CD8-positive, alpha-beta memory T cell (primary cell): Measurements from ENCODE around the gene COPB1. TPM values are rescaled to one million over a fixed set of nuclear protein-coding genes. Genes with fewer than 3 reads are reported as not detected.

Experiments
- CTCF ChIA-PET: fragments of 350-600 bp; sonication (Branson Sonifier 250); formaldehyde crosslinking; loops from one replicate; lab custom pipeline; 2021; ENCODE audit warnings: antibody characterized with exemption; lab: Charles Lee
- POLR2A ChIA-PET: fragments of 350-600 bp; sonication (Branson Sonifier 250); formaldehyde crosslinking; loops from one replicate; lab custom pipeline; 2021; ENCODE audit warnings: antibody characterized with exemption; lab: Charles Lee
- DNase-seq, 5 donors: peaks; one replicate each; pipeline versions ENCODE4 v3.0.0 to v3.0.0-alpha.2; 2020 to 2022; ENCODE audit warnings: mixed read lengths in 1 of 5
- H3K27ac ChIP-seq: one replicate; pipeline ENCODE4 v1.7.0; 2013; ENCODE audit warnings: low read depth, mild to moderate bottlenecking, low read length, moderate library complexity
- H3K27me3 ChIP-seq: 2 replicates; pipeline ENCODE4 v1.7.0; 2013; ENCODE audit warnings: low read length, mild to moderate bottlenecking; ENCODE audit not compliant: insufficient read depth, poor library complexity, severe bottlenecking
- H3K36me3 ChIP-seq: 2 replicates; pipeline ENCODE4 v1.7.0; 2013; ENCODE audit warnings: mild to moderate bottlenecking, low read length, moderate library complexity; ENCODE audit not compliant: insufficient read depth
- H3K4me1 ChIP-seq: 2 replicates; pipeline ENCODE4 v1.7.0; 2013; ENCODE audit warnings: mild to moderate bottlenecking, low read length, moderate library complexity; ENCODE audit not compliant: insufficient read depth
- H3K4me3 ChIP-seq: 2 replicates; pipeline ENCODE4 v1.7.0; 2013; ENCODE audit warnings: mild to moderate bottlenecking, low read length
- H3K9me3 ChIP-seq: 2 replicates; pipeline ENCODE4 v1.7.0; 2013; ENCODE audit warnings: mild to moderate bottlenecking, low read length
- H3K27ac Mint-ChIP-seq, 8 donors: one replicate each; pipeline ENCODE4 v1.8.0; 2020 to 2021; ENCODE audit warnings: mixed read lengths in 8 of 8, mild to moderate bottlenecking in 6 of 8, inconsistent platforms in 3 of 8, moderate library complexity in 3 of 8
- H3K27me3 Mint-ChIP-seq, 2 donors: one replicate each; pipeline ENCODE4 v1.8.0; 2020 to 2021; ENCODE audit warnings: mixed read lengths in 2 of 2, mild to moderate bottlenecking in 1 of 2, moderate library complexity in 1 of 2
- H3K36me3 Mint-ChIP-seq, 3 donors: one replicate each; pipeline ENCODE4 v1.8.0; 2020 to 2021; ENCODE audit warnings: mixed read lengths in 3 of 3, inconsistent platforms in 1 of 3, mild to moderate bottlenecking in 1 of 3
- H3K4me1 Mint-ChIP-seq, 3 donors: one replicate each; pipeline ENCODE4 v1.8.0; 2020 to 2021; ENCODE audit warnings: mixed read lengths in 3 of 3, inconsistent platforms in 1 of 3, mild to moderate bottlenecking in 1 of 3
- H3K4me3 Mint-ChIP-seq, 7 donors: one replicate each; pipeline ENCODE4 v1.8.0; 2020 to 2021; ENCODE audit warnings: mixed read lengths in 7 of 7, mild to moderate bottlenecking in 6 of 7, moderate library complexity in 4 of 7, inconsistent platforms in 2 of 7
- H3K9me3 Mint-ChIP-seq, 5 donors: one replicate each; pipeline ENCODE4 v1.8.0; 2020 to 2022; ENCODE audit warnings: mixed read lengths in 5 of 5, mild to moderate bottlenecking in 3 of 5, moderate library complexity in 2 of 5, inconsistent platforms in 1 of 5
- polyA plus RNA-seq: library from polyadenylated mRNA; unstranded; fragments of 300-500 nt; fragmentation: Illumina TruSeq; gene quantifications from one replicate; pipeline ENCODE4 v1.2.3, GENCODE V29; 2021
- total RNA-seq, 2 experiments: library from RNA; stranded (reverse); gene quantifications; one replicate each; pipeline ENCODE4 v1.2.3, GENCODE V29; 2021

The COPB1 gene
- total and polyA plus RNA-seq, 3 experiments from 2014 or later = 76.4 to 111 (median 104) TPM

- no peaks in the 10 kb centered on the region for H3K36me3 ChIP-seq
- H3K27ac ChIP-seq = no peak overlapping the region
- no peaks in the 10 kb centered on the region for H3K9me3 ChIP-seq
- H3K27me3 ChIP-seq = no peaks in the 10 kb centered on the region
- Mint-ChIP-seq H3K36me3 (no peaks in the 10 kb centered on the region), H3K27me3 (no peaks in the 10 kb centered on the region), H3K9me3 (no peaks in the 10 kb centered on the region), H3K4me3 (peak overlapping the region in 1 of 7 donors; percentile 35), H3K4me1 (peaks cover 42 to 46% (median 44%) of the 10 kb centered on the region in 3 donors), H3K27ac (peak overlapping the region in 5 of 8 donors; percentile 23 to 73 (median 52))
- CTCF ChIA-PET = interaction anchor here (1.0 to 2.8 kb wide), 2 partner anchors 23 to 39 kb away, joined by 4 to 15 read pairs; no protein-coding TSS in a partner anchor
- peaks cover 20% of the 10 kb centered on the region for H3K4me1 ChIP-seq
- POLR2A ChIA-PET = no interaction called here
- H3K4me3 ChIP-seq = no peak overlapping the region
- DNase-seq = no peak
Observed at GRCh38 chr11:14417186-14417585, 82.4 kb downstream of the COPB1 start.

DNA sequence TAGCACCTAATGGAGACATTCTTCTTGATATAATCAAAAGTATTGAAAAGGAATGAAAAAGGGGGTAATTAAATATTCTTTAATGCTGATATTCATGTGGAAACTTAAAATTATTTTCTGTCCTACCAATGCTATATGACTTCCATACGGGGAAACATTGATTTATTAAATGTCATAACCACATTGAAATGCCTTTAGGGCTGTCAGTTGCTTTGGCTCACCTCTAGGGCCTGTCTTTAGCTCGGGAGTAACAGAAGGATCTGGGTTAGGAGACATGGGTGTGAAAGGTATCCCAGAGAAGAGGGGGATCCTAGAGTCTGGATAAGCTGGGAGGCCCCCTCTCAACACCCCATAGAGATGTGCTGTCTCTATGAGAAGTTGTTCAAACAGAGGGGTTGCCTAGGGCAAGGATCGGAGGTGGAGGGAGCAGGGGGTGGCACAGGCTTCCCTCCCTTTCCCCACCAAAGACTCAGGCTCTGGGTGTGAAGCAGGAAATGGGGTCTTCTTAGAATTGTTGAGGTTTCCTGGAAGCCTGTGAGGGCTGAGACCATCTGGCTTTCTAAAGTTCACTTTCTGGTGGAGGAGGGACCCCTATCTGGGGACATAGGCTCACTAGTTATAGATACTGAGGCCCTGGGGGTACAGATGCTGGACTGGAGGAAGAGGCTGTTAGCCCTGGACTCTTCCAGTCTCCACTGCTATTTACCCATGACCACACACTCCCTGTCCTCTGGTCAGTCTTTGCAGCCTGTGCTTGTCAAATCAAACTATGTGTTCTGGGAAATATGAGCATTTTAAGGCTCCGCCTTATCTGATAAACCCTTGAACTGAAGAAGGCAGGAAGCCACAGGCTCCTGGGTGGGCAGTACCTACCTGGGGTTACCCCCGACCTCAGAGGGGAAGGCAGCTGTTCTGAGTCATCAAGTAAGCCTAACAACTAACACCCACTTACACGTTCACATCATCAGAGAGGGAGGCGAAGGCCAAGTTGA is 84.8 kb downstream of the COPB1 start:
- CTCF ChIA-PET = interaction anchor here (0.6 to 1.5 kb wide), 2 partner anchors 15 to 40 kb away, joined by 3 read pairs; no protein-coding TSS in a partner anchor

GRCh38 chr11:14413307-14414069 is 86.1 kb downstream of the COPB1 start:
- Histone ChIP-seq H3K27me3 (no peaks in the 10 kb centered on the region), H3K27ac (no peak overlapping the region), H3K4me1 (peaks cover 20% of the 10 kb centered on the region), H3K9me3 (no peaks in the 10 kb centered on the region), H3K36me3 (no peaks in the 10 kb centered on the region), H3K4me3 (no peak overlapping the region)
- Mint-ChIP-seq H3K27ac (peak overlapping the region in 3 of 8 donors; percentile 27 to 57 (median 38)), H3K9me3 (no peaks in the 10 kb centered on the region), H3K27me3 (no peaks in the 10 kb centered on the region), H3K4me3 (no peak overlapping the region), H3K36me3 (no peaks in the 10 kb centered on the region), H3K4me1 (peaks cover 46 to 56% (median 52%) of the 10 kb centered on the region in 3 donors)
- CTCF ChIA-PET = interaction anchor here (1.5 to 1.6 kb wide), 2 partner anchors 11 to 41 kb away, joined by 3 to 4 read pairs; no protein-coding TSS in a partner anchor
- no peak for DNase-seq
- POLR2A ChIA-PET = interaction anchor here (0.6 kb wide), 1 partner anchor 58 kb away, joined by 4 read pairs; no protein-coding TSS in a partner anchor

More for the DNA sequence above, 84.8 kb downstream of the COPB1 start:
- Mint-ChIP-seq H3K4me1 (peaks cover 48 to 53% (median 51%) of the 10 kb centered on the region in 3 donors), H3K9me3 (no peaks in the 10 kb centered on the region), H3K4me3 (peak overlapping the region in 6 of 7 donors; percentile 65 to 82 (median 73)), H3K27ac (peak overlapping the region; percentile 58 to 95 (median 83)), H3K36me3 (no peaks in the 10 kb centered on the region), H3K27me3 (no peaks in the 10 kb centered on the region)
- DNase-seq = peak; percentile 47 to 88 (median 72)
- Histone ChIP-seq H3K27me3 (no peaks in the 10 kb centered on the region), H3K4me3 (peak overlapping the region; percentile 47), H3K36me3 (no peaks in the 10 kb centered on the region), H3K27ac (peak overlapping the region; percentile 17), H3K4me1 (peaks cover 20% of the 10 kb centered on the region), H3K9me3 (no peaks in the 10 kb centered on the region)
- POLR2A ChIA-PET = interaction anchor here (0.6 to 1.0 kb wide), 2 partner anchors 21 to 419 kb away, joined by 3 to 7 read pairs; no protein-coding TSS in a partner anchor

DNA sequence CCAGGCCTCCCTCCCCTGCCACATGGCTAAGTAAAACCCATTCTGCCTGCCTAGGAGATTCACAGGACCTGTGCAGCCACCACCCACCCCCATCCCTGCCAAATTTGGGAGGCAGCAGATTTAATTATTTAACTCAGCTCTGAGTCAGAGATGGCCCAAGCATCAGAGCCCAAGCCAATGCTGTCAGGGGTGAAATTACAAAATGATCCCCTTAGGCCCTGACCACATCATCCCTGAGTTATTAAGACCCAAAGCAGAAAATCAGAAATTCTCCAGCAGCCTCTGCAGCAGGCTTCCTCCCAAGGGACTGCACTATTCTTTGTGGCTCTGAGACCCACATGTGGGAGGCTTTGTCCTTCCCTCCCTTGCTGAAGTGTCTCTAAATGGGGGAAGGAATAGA is 87.8 kb downstream of the COPB1 start:
- H3K4me1 ChIP-seq = peaks cover 20% of the 10 kb centered on the region
- H3K27me3 ChIP-seq = no peaks in the 10 kb centered on the region
- Mint-ChIP-seq H3K4me3 (no peak overlapping the region), H3K27ac (no peak overlapping the region), H3K9me3 (no peaks in the 10 kb centered on the region), H3K36me3 (no peaks in the 10 kb centered on the region), H3K4me1 (peaks cover 40 to 46% (median 44%) of the 10 kb centered on the region in 3 donors), H3K27me3 (no peaks in the 10 kb centered on the region)
- POLR2A ChIA-PET = no interaction called here
- no peaks in the 10 kb centered on the region for H3K36me3 ChIP-seq
- H3K27ac ChIP-seq = no peak overlapping the region
- no peak overlapping the region for H3K4me3 ChIP-seq
- CTCF ChIA-PET = interaction anchor here (1.6 kb wide), 1 partner anchor 10 kb away, joined by 4 read pairs; no protein-coding TSS in a partner anchor
- no peaks in the 10 kb centered on the region for H3K9me3 ChIP-seq
- DNase-seq = no peak

DNA sequence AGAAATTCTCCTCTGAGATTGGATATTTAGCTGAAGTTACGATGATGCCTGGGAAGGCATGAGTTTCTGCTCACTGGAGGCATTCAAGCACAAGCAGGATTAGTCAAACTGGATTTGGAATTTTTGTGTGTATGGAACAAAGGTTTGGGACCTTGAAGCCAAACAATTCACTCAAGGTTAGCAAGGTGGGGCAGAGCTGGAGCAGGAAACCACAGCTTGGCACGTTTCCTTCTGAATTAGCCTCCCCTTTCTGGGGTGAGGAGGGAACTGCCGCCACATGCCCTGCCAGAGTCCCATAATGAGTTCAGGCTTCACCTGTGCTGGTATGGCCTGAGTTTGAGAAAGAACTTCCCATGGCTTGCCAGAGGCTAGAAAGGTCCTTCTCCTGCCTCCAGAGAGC is 89.7 kb downstream of the COPB1 start:
- ChIA-PET POLR2A (no interaction called here), CTCF (no interaction called here)
- Histone ChIP-seq H3K9me3 (no peaks in the 10 kb centered on the region), H3K27ac (no peak overlapping the region), H3K4me3 (no peak overlapping the region), H3K4me1 (peaks cover 6% of the 10 kb centered on the region), H3K36me3 (no peaks in the 10 kb centered on the region), H3K27me3 (no peaks in the 10 kb centered on the region)
- no peak overlapping the region for H3K27ac Mint-ChIP-seq
- H3K4me3 Mint-ChIP-seq = no peak overlapping the region
- H3K9me3 Mint-ChIP-seq = no peaks in the 10 kb centered on the region
- no peak for DNase-seq
- no peaks in the 10 kb centered on the region for H3K27me3 Mint-ChIP-seq
- H3K36me3 Mint-ChIP-seq = peaks cover 0 to 3% (median 0%) of the 10 kb centered on the region in 3 donors
- peaks cover 22 to 32% (median 27%) of the 10 kb centered on the region in 3 donors for H3K4me1 Mint-ChIP-seq

GRCh38 chr11:14408612-14409011 is 91.0 kb downstream of the COPB1 start:
- no peaks in the 10 kb centered on the region for H3K9me3 Mint-ChIP-seq
- Histone ChIP-seq H3K27me3 (no peaks in the 10 kb centered on the region), H3K9me3 (no peaks in the 10 kb centered on the region), H3K4me1 (no peaks in the 10 kb centered on the region), H3K4me3 (no peak overlapping the region), H3K27ac (no peak overlapping the region), H3K36me3 (no peaks in the 10 kb centered on the region)
- ChIA-PET POLR2A (no interaction called here), CTCF (no interaction called here)
- DNase-seq = no peak
- H3K27me3 Mint-ChIP-seq = no peaks in the 10 kb centered on the region
- no peak overlapping the region for H3K4me3 Mint-ChIP-seq
- no peak overlapping the region for H3K27ac Mint-ChIP-seq
- H3K36me3 Mint-ChIP-seq = peaks cover 0 to 3% (median 0%) of the 10 kb centered on the region in 3 donors
- peaks cover 14 to 19% (median 17%) of the 10 kb centered on the region in 3 donors for H3K4me1 Mint-ChIP-seq
